ENCODE measurements around the gene MIPOL1.

The MIPOL1 gene

DNA sequence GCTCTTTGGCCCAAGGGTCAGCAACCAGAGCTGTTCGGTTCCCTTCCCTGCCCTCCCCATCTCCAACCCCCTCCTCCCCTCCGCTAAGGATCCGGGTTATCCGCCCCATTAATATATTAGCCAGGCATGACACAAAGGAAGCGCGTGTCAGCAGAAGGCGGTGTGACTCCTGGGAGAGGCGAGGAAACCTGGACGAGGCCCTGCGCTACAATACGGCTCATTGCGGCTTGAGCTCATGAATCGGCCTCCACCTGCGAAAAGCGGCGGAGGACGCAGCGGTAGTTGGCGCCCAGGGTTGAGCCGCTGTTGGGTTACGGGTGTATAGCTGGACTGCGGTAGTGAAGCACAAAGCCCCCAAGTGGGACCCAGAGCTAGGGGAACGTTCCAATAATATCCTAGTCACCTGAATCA, 387.4 kb downstream of the MIPOL1 start:
- peaks cover 78% of the 10 kb centered on the region for H3K27me3 ChIP-seq (ENCODE audit: control insufficient read depth, insufficient read depth, low read length)
- peaks cover 2% of the 10 kb centered on the region for H3K4me1 ChIP-seq (ENCODE audit: control insufficient read depth, insufficient read depth, low read length)
- H3K36me3 ChIP-seq (ENCODE audit: insufficient read depth, low read length): no peaks in the 10 kb centered on the region
- no peak overlapping the region for H3K4me3 ChIP-seq (ENCODE audit: low read length)
- H3K9ac ChIP-seq (ENCODE audit: low read depth, low read length): no peak overlapping the region
- no peak overlapping the region for H3K4me2 ChIP-seq (ENCODE audit: low read length)
- no peaks in the 10 kb centered on the region for H3K9me3 ChIP-seq (replicated peaks; ENCODE audit: low read length)

DNA sequence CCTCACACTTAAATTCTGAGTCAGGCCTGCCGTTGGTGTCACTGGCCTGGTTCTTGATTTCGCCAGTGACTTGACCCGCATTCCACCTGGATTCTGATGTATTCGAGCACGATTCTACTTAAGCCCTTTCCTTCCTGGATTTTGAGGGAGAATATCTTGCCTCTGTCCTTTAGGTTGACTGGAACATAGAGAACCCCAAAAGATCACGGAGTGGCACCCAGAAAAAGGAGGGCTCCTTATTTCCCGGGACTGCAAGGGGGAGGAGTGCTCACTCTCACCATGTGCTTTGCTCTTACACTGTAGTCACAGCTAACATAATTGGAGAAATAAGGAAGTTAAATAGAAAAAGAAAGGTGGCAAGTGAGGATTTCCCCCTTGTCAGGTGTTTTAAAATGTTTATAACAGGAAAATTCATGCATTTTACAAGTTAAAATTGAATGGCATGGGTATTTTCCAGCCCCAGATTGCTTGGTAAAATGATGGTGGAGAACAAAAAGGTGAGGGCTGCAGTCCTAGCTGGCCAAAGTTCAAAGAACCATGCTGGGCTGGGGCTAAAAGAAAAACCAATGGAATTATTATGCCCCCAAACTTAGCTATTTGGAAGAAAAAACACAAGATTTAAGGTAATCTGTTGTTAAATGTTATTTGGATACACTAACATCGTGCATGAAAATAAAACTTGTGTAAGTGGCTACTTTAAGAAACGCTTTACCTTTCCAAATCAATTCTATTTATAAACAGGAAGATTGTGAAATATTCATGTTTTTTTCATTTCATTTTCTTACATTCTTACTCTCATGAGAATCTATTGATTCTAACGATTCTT, 388.4 kb downstream of the MIPOL1 start:
- Histone ChIP-seq H3K9ac (ENCODE audit: low read depth, low read length) (no peak overlapping the region), H3K36me3 (ENCODE audit: insufficient read depth, low read length) (no peaks in the 10 kb centered on the region), H3K27me3 (ENCODE audit: control insufficient read depth, insufficient read depth, low read length) (peaks cover 88% of the 10 kb centered on the region), H3K4me2 (ENCODE audit: low read length) (no peak overlapping the region), H3K4me3 (ENCODE audit: low read length) (no peak overlapping the region), H3K4me1 (ENCODE audit: control insufficient read depth, insufficient read depth, low read length) (peaks cover 2% of the 10 kb centered on the region), H3K9me3 (replicated peaks; ENCODE audit: low read length) (no peaks in the 10 kb centered on the region)

DNA sequence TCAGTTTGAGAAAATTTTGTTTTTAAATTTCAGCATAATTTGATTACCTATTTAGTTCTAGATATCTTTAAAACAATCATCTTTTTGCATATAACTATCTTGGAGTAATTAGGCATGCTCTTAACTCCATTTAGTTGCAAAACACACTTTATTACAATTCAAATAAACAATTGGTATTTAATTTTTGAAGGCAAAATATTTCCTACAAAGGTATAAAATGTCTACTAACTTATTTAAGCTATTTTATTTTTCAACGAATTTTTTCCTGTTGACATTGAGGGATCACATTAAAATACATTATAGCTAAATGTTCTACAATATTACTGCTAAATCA, 389.0 kb downstream of the MIPOL1 start:
- no peak overlapping the region for H3K9ac ChIP-seq (ENCODE audit: low read depth, low read length)
- H3K9me3 ChIP-seq (replicated peaks; ENCODE audit: low read length): no peaks in the 10 kb centered on the region
- H3K4me2 ChIP-seq (ENCODE audit: low read length): no peak overlapping the region
- H3K27me3 ChIP-seq (ENCODE audit: control insufficient read depth, insufficient read depth, low read length): peaks cover 94% of the 10 kb centered on the region
- H3K4me3 ChIP-seq (ENCODE audit: low read length): no peak overlapping the region
- peaks cover 2% of the 10 kb centered on the region for H3K4me1 ChIP-seq (ENCODE audit: control insufficient read depth, insufficient read depth, low read length)
- H3K36me3 ChIP-seq (ENCODE audit: insufficient read depth, low read length): no peaks in the 10 kb centered on the region

DNA sequence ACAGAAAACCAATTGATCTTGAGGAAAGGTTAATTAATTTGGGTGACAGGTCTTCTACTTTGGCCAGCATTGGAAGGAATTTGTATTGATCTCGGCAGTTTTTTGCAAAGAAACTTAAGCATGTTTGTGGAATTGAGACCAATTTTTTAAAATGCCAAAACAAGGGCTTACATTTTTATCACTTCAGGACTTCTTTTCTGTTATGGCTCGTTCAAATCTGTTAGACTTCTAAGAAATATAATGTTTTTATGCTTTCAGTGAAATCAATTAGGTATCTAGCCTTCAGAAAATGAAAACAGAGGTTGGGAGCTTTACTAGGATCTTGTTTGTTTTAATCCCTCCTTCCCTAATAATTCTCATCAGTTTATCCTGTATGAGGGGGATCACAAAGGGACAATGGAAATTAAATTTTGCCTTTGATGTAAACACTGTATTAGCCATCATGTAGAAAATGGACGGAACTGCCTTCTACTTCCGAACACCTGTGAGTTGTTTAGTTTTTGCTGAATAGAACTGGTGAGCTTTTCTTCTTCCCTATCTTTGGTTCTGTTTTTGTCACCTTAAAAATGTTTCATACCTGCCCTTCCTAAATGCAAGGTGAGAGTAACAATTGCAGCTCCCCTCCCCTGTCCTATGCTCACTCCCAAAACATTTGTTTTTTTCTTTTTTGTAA, 389.5 kb downstream of the MIPOL1 start:
- Histone ChIP-seq H3K9me3 (replicated peaks; ENCODE audit: low read length) (no peaks in the 10 kb centered on the region), H3K4me1 (ENCODE audit: control insufficient read depth, insufficient read depth, low read length) (peaks cover 2% of the 10 kb centered on the region), H3K4me3 (ENCODE audit: low read length) (no peak overlapping the region), H3K4me2 (ENCODE audit: low read length) (no peak overlapping the region), H3K9ac (ENCODE audit: low read depth, low read length) (no peak overlapping the region), H3K36me3 (ENCODE audit: insufficient read depth, low read length) (no peaks in the 10 kb centered on the region), H3K27me3 (ENCODE audit: control insufficient read depth, insufficient read depth, low read length) (peaks cover 99% of the 10 kb centered on the region)

DNA sequence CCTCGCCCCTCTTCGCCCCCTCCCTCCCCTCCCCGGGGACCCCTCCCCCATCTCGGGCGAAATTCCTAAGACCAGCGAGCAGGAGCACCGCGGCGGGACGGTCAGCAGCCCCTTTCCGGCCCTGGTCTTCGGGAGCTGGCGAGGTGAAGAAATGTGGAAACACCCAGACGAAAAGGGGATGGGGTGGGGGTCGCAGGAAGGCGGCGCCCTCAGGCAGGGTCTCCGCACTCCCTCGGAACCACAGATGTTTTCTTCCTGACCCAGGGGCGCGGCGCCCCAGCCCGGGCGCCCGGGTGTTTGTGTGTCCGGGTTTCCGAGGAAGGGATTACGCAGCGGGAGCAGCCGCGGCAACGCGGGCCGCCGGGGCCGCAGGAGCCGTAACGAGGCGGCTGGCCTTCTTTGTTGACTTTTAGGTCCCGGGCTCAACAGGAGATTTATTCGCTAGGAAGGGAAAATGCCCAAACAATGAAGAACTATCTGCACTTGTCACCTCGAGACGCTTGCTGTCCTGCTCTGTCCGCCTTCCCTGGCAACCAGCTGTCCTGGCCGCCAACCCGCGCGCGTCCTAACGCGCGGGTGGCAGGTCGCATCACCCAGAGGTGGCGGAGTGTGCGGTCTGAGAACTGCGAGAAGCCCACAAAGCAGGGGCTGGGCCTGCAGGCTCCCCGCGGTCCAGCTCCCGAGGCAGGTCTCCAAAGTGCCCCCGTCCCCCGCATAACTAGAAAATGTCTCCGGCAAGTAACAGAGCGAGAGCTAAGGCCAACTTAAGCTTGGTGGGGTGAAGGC, 390.3 kb downstream of the MIPOL1 start:
- H3K9me3 ChIP-seq (replicated peaks; ENCODE audit: low read length): no peaks in the 10 kb centered on the region
- H3K27me3 ChIP-seq (ENCODE audit: control insufficient read depth, insufficient read depth, low read length): peaks cover 99% of the 10 kb centered on the region

DNA sequence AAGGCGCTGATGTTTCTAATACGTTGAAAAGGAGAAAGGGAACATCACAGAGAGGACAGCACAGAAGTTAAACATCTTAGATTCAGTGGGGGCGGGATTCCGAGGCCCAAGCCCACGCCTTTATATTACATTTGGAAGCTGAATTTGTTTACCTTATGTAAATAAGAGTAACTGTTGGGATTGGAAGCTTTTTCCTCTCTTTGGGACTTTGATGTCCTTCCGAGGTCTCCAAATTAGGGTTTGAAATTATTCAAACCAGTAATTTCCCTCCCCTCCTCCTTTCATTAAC, 390.9 kb downstream of the MIPOL1 start:
- H3K9me3 ChIP-seq (replicated peaks; ENCODE audit: low read length): no peaks in the 10 kb centered on the region
- H3K27me3 ChIP-seq (ENCODE audit: control insufficient read depth, insufficient read depth, low read length): peaks cover 99% of the 10 kb centered on the region
- no peak overlapping the region for H3K9ac ChIP-seq (ENCODE audit: low read depth, low read length)
- H3K4me3 ChIP-seq (ENCODE audit: low read length): no peak overlapping the region
- peaks cover 2% of the 10 kb centered on the region for H3K4me1 ChIP-seq (ENCODE audit: control insufficient read depth, insufficient read depth, low read length)
- H3K36me3 ChIP-seq (ENCODE audit: insufficient read depth, low read length): no peaks in the 10 kb centered on the region
- H3K4me2 ChIP-seq (ENCODE audit: low read length): no peak overlapping the region

More for the DNA sequence above, 390.3 kb downstream of the MIPOL1 start:
- Histone ChIP-seq H3K36me3 (ENCODE audit: insufficient read depth, low read length) (no peaks in the 10 kb centered on the region), H3K9ac (ENCODE audit: low read depth, low read length) (no peak overlapping the region), H3K4me3 (ENCODE audit: low read length) (peak overlapping the region; percentile 29), H3K4me1 (ENCODE audit: control insufficient read depth, insufficient read depth, low read length) (peaks cover 2% of the 10 kb centered on the region), H3K4me2 (ENCODE audit: low read length) (peak overlapping the region; percentile 60)

DNA sequence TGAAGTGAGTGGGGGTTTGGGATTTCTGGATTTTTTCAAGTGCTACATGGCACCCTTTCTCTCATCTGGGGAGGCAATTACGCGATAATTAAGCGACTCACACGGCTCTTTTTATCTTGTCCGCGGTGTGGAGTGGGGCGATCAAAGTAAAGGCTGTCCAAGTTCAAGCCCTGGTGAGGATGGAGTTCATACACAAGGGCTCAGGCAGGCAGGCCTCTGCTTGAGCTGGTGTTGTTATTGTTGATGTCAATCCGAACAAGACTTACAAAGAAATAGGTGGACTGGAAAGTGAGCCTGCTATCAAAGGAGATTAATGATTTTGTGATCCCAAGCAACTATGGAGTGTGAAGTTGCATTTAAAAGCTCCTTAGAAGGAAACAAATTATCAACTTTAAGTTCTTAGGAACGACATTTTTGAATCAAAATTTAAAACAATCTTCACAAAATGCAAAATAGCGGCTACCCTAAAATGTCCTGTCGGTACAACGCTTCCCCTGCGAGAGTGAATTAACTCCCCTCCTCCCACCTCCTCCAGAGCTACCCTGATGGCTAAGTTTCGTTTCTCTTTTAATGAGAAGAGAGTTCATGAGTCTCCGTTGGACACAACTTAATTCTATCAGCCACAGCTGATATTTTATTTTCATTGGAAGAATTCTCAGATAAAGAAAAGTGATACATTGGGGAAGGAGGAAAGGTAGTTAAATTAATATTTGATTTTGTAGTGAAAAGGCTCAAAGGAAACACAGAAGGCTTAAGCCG, 391.4 kb downstream of the MIPOL1 start:
- Histone ChIP-seq H3K4me1 (ENCODE audit: control insufficient read depth, insufficient read depth, low read length) (peaks cover 6% of the 10 kb centered on the region), H3K4me3 (ENCODE audit: low read length) (no peak overlapping the region), H3K36me3 (ENCODE audit: insufficient read depth, low read length) (no peaks in the 10 kb centered on the region), H3K27me3 (ENCODE audit: control insufficient read depth, insufficient read depth, low read length) (peaks cover 98% of the 10 kb centered on the region), H3K9me3 (replicated peaks; ENCODE audit: low read length) (no peaks in the 10 kb centered on the region), H3K4me2 (ENCODE audit: low read length) (no peak overlapping the region), H3K9ac (ENCODE audit: low read depth, low read length) (no peak overlapping the region)

DNA sequence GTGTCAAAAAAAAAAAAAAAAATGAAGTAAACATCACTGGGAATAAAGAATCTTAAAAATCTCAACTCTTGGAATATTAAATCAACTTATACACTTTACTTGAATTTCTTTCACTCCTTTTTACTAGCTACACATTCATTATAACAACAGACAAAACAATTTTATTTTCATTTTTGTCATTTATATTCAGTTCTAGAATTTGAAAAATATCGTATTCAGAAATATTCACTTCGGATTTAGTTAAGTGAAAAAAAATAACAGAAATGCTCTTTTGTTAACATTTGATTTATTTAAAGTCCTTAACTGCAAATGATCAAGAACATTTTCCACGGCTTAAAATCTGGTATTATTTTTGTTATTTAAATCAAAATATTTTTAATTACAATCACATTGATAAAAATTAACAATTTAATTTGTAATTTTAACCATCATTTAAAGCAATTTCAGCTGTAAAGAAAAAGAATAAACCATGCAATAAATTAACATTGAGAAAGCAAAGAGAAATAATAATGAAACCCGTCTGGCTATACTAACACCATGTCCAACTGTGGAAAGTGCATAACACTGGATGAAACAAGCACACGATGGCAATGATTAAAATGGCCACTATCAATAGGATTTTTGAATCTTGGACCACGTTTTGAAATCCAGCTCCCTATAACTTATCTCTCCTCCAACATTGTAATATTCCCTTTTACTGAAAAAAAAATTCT, 392.1 kb downstream of the MIPOL1 start:
- no peaks in the 10 kb centered on the region for H3K36me3 ChIP-seq (ENCODE audit: insufficient read depth, low read length)
- H3K4me2 ChIP-seq (ENCODE audit: low read length): no peak overlapping the region
- H3K4me1 ChIP-seq (ENCODE audit: control insufficient read depth, insufficient read depth, low read length): peaks cover 6% of the 10 kb centered on the region
- peaks cover 91% of the 10 kb centered on the region for H3K27me3 ChIP-seq (ENCODE audit: control insufficient read depth, insufficient read depth, low read length)
- no peaks in the 10 kb centered on the region for H3K9me3 ChIP-seq (replicated peaks; ENCODE audit: low read length)
- H3K9ac ChIP-seq (ENCODE audit: low read depth, low read length): no peak overlapping the region
- H3K4me3 ChIP-seq (ENCODE audit: low read length): no peak overlapping the region

DNA sequence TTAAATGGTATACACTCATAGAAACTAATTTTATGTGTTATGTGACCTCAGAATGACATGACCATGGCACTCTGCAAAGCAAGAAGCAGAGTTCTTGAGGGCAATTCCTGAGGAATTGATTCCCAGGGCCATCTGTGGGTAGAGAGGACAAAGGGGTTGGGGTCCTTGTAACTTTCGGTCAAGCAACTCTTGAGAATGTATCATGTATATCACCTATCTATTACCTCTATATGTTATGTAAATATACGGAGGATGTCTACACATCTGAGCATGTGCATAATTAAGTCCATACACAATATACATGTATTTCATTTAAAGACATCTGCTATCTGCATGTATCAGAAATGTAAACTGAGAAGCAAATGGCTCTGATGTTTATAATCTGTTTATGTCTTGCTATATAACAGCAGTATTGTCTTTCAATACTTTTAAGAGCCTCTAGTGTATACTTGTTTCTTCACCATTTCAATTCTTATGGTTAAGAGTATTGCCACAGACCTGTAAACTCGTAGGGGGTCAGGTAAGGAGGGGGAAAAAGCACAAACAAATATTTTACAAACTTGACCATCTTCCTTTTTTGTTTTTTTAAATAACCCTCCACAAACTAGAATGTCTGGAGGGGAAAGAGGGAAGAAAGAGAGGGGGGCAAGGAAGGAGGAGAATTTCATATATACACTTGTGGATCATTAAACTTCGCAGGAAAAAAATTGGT, 392.8 kb downstream of the MIPOL1 start:
- Histone ChIP-seq H3K4me1 (ENCODE audit: control insufficient read depth, insufficient read depth, low read length) (peaks cover 6% of the 10 kb centered on the region), H3K9me3 (replicated peaks; ENCODE audit: low read length) (no peaks in the 10 kb centered on the region), H3K4me3 (ENCODE audit: low read length) (no peak overlapping the region), H3K9ac (ENCODE audit: low read depth, low read length) (no peak overlapping the region), H3K4me2 (ENCODE audit: low read length) (no peak overlapping the region), H3K36me3 (ENCODE audit: insufficient read depth, low read length) (no peaks in the 10 kb centered on the region), H3K27me3 (ENCODE audit: control insufficient read depth, insufficient read depth, low read length) (peaks cover 87% of the 10 kb centered on the region)

DNA sequence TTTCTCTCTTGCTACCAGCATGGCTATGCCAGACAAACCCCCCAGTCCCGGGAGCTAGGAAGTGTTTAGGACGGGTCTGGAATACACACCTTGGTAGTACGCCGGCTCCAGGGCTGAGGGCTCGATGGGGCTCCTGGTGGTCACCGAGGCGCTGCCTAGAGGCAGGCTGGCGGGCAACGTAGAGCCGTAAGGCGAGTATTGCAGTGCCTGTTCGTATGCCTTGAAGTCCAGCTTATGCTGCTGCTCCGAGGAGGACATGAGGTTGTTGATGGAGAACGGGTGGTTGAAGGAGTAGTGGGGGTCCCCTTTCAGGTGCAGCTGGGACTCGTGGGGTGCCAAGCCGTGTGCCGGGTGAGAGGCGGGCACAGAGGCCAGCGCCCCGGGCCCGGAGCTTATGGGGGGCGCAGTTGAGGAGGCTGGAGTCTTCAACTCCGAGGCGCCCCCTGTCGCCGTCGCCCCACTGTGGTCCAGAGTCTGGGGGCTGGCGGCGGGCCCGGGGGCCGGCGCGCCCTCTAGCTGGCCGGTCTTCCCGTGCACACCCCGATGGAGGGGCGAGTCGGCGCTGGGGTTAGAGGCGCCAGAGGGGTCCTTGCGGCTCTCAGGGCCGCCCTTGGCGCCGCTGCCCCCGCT, 393.7 kb downstream of the MIPOL1 start:
- peaks cover 87% of the 10 kb centered on the region for H3K27me3 ChIP-seq (ENCODE audit: control insufficient read depth, insufficient read depth, low read length)

More for the DNA sequence above, 393.7 kb downstream of the MIPOL1 start:
- Histone ChIP-seq H3K9ac (ENCODE audit: low read depth, low read length) (no peak overlapping the region), H3K9me3 (replicated peaks; ENCODE audit: low read length) (no peaks in the 10 kb centered on the region), H3K4me2 (ENCODE audit: low read length) (peak overlapping the region; percentile 37), H3K36me3 (ENCODE audit: insufficient read depth, low read length) (no peaks in the 10 kb centered on the region), H3K4me1 (ENCODE audit: control insufficient read depth, insufficient read depth, low read length) (peaks cover 12% of the 10 kb centered on the region), H3K4me3 (ENCODE audit: low read length) (no peak overlapping the region)

All from skeletal muscle satellite cell (primary cell).